Measurements from ENCODE around the gene ZBTB49. TPM values are rescaled to one million over a fixed set of nuclear protein-coding genes. Genes with fewer than 3 reads are reported as not detected.

ZBTB49 gene
- total and polyA plus RNA-seq, 3 donors from 2014 or later = 10.2 to 26.7 (median 14.0) TPM

DNA sequence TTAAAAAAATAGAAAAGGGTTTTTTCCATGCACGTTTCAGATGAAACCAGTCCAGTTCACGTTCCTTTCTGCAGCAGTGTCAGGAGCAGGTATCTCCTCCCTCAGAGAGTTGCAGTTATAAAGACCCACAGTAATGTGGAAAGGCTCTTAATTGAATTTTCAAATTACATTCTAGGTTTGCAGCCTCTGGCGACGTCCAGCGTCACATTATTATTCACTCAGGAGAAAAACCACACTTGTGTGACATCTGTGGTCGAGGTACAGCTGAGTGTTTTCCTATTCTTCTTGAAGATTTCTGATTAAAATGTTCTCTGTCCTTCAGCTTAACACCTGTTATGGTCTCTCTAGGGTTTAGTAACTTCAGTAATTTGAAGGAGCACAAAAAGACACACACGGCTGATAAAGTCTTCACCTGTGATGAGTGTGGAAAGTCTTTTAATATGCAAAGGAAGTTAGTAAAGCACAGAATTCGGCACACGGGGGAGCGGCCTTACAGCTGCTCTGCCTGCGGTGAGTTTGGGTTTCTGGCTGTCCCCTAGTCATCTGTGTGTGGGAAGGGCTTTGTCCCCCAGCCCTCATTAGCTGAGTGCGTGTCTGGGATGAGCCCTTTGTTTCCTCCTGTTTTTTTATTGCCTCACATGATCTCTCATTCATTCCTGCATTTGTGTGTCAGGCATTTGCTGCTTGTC lies 25.6 kb downstream of the ZBTB49 start:
- WGBS, 2 donors = 86 to 90% methylated on average over 12 of the region's 12 CpGs
- no peaks in the 10 kb centered on the region for H3K4me1 ChIP-seq
- intact Hi-C loops (cut with DNase I; ENCODE audit: low total_unique reads) = no loop called here
- no peak overlapping the region for H3K4me3 ChIP-seq
- H3K27ac ChIP-seq = no peak overlapping the region
- TF ChIP-seq POLR2A (IDR thresholded peaks at IDR 0.05) = no peak
- TF ChIP-seq, protein P1, sequence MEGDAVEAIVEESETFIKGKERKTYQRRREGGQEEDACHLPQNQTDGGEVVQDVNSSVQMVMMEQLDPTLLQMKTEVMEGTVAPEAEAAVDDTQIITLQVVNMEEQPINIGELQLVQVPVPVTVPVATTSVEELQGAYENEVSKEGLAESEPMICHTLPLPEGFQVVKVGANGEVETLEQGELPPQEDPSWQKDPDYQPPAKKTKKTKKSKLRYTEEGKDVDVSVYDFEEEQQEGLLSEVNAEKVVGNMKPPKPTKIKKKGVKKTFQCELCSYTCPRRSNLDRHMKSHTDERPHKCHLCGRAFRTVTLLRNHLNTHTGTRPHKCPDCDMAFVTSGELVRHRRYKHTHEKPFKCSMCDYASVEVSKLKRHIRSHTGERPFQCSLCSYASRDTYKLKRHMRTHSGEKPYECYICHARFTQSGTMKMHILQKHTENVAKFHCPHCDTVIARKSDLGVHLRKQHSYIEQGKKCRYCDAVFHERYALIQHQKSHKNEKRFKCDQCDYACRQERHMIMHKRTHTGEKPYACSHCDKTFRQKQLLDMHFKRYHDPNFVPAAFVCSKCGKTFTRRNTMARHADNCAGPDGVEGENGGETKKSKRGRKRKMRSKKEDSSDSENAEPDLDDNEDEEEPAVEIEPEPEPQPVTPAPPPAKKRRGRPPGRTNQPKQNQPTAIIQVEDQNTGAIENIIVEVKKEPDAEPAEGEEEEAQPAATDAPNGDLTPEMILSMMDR (IDR thresholded peaks at IDR 0.05) = no peak
- no peaks in the 10 kb centered on the region for H3K36me3 ChIP-seq (ENCODE audit: low read depth, missing control alignments)
- no peaks in the 10 kb centered on the region for H3K27me3 ChIP-seq
- no peaks in the 10 kb centered on the region for H3K9me3 ChIP-seq
- DNase-seq = no peak

DNA sequence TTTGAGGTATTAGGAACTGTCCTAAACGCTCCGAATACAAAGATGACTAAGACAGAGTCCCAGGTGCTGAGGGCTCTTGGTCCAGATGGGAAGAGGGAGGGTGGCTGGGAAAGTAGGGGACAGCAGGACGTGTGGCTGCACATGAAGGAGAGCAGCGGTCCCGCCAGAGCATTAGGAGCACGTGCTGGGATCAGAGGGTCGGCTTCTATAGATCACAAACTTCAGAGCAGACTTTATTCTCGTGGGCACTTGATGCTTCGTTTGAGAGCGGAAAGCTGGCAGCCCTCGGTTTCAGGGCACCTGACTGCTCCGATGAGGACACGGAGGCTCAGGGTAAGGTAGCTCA lies 26.1 kb downstream of the ZBTB49 start:
- intact Hi-C loops (cut with DNase I; ENCODE audit: low total_unique reads) = no loop called here
- no peak overlapping the region for H3K27ac ChIP-seq
- DNase-seq = no peak
- H3K4me1 ChIP-seq = no peaks in the 10 kb centered on the region
- H3K27me3 ChIP-seq = no peaks in the 10 kb centered on the region
- no peaks in the 10 kb centered on the region for H3K9me3 ChIP-seq
- no peak for TF ChIP-seq POLR2A (IDR thresholded peaks at IDR 0.05)
- TF ChIP-seq, protein P1 (IDR thresholded peaks at IDR 0.05) = no peak
- no peak overlapping the region for H3K4me3 ChIP-seq
- 89 to 92% methylated on average over 10 to 13 of the region's 13 CpGs for WGBS, 2 donors
- H3K36me3 ChIP-seq (ENCODE audit: low read depth, missing control alignments) = no peaks in the 10 kb centered on the region

DNA sequence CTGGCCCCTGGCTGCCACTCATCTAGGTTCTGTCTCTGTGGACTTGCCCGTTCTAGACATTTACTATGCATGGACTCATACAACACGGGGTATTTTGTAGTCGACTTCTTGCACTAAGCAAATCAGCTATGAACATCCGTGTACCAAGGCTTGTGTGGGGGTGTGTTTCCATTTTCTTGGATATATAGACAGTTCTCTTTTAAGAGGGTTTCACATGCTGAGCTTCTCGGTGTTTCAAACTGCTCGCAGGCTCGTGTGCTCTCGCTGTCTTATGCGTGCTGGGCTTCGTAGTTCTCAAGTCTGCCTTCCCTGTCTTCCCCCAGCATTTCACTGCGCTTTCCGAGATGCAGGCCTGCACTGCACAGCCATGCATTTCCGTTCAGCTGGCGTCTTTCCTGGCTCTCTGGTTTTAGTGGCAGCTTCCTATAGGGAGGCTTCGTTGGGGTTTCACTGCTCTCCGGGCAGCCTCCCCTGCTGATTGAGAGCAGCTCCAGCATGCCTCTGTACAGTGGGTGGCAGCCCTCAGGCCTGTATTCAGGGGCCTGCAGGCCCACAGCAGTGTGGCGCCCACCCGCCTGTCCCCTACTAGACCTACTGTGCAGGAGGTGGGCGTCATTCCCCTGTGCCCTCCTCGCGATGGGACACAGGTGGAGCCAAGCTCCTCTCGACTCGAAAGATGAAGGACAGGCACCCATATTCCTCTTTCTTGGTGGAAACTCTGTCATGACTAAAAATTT lies 27.6 kb downstream of the ZBTB49 start:
- Histone ChIP-seq H3K27ac (no peak overlapping the region), H3K9me3 (no peaks in the 10 kb centered on the region), H3K4me3 (no peak overlapping the region), H3K27me3 (no peaks in the 10 kb centered on the region), H3K4me1 (peaks cover 6% of the 10 kb centered on the region), H3K36me3 (ENCODE audit: low read depth, missing control alignments) (no peaks in the 10 kb centered on the region)
- DNase-seq = no peak
- intact Hi-C loops (cut with DNase I; ENCODE audit: low total_unique reads) = no loop called here
- TF ChIP-seq, protein P1 (IDR thresholded peaks at IDR 0.05) = no peak
- no peak for TF ChIP-seq POLR2A (IDR thresholded peaks at IDR 0.05)
- 93% methylated on average over 20 to 22 of the region's 23 CpGs for WGBS, 2 donors

DNA sequence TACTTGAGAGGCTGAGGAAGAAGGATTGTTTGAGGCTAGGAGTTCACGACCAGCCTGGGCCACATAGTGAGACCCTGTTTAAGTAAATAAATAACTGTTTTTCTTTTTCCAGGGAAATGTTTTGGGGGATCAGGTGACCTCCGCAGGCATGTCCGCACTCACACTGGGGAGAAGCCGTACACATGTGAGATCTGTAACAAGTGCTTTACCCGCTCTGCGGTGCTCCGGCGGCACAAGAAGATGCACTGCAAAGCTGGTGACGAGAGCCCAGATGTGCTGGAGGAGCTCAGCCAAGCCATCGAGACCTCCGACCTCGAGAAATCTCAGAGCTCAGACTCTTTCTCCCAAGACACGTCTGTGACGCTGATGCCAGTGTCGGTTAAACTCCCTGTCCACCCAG lies 30.5 kb downstream of the ZBTB49 start:
- Histone ChIP-seq H3K27ac (no peak overlapping the region), H3K4me1 (peaks cover 30% of the 10 kb centered on the region), H3K4me3 (no peak overlapping the region), H3K27me3 (no peaks in the 10 kb centered on the region), H3K36me3 (ENCODE audit: low read depth, missing control alignments) (no peaks in the 10 kb centered on the region), H3K9me3 (no peaks in the 10 kb centered on the region)
- 92 to 95% methylated on average over 14 to 15 of the region's 15 CpGs for WGBS, 2 donors
- intact Hi-C loops (cut with DNase I; ENCODE audit: low total_unique reads) = no loop called here
- DNase-seq = no peak
- TF ChIP-seq POLR2A (IDR thresholded peaks at IDR 0.05) = no peak
- TF ChIP-seq, protein P1 (IDR thresholded peaks at IDR 0.05) = no peak
